ENCODE results near the gene RAB6A.
"Not testable (repeated sequence)": the region's sequence is repeated elsewhere in the genome, so short reads cannot be mapped to it uniquely, and the experiment has no call there.

Gene RAB6A

DNA sequence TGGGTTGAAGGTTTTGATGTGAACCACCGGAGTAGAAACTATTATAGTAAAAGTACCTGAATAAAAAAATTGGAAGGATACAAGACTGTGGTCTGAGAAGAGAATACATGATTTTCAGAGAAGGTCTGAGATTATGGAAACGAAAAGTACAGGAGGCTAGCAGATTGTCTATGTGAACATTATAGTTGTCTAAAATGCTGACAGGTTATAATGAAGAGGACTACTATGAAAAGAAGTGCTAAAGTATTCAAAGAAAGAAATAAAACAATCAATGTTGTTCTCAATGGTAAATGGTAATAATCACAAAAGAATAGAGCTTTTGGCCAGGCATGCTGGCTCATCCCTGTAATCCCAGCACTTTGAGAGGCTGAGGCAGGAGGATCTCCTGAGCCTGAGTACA is 34.0 kb downstream of the RAB6A start:
- no peak for DNase-seq (ENCODE audit: low spot score)

DNA sequence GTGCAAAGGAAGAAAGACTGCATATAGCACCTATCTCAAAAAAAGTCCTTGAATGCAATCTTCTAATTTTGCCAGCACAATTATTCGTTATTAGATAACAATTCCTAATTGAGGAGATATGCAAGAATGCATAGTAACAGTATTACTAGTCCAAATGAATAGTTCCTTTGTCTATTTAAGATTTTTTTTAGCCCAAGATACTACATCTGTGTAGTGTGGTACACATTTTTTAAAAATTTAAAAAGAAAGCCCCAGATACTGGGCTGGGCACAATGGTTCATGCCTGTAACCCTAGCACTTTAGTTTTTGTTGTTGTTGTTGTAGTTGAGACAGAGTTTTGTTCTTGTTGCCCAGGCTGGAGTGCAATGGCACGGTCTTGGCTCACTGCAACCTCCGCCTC is 43.7 kb downstream of the RAB6A start:
- DNase-seq (ENCODE audit: low spot score): no peak

- DNase-seq (ENCODE audit: low spot score): no peak
These were observed 44.5 kb downstream of the RAB6A start for GRCh38 chr11:73716153-73717056.

DNA sequence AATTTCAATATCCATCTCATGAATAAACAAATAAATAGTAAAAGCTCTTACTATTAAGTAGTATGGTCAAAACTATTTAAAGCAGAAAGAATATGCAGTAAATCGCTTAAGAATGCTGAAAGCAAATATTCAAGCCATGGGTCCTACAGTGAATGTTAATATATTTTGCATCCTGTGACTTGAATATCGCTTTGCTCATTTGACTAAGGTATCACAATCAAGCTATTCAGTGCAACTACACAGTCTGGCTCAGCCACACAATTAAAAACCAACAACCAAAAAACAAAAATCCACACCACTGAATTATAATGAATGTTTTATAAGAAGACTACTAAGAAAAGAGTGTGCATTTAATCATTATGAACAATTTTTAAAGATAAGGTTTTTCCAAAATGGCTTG is 45.3 kb downstream of the RAB6A start:
- no peak for DNase-seq (ENCODE audit: low spot score)

GRCh38 chr11:73710964-73711363 is 49.9 kb downstream of the RAB6A start:
- DNase-seq (ENCODE audit: low spot score): no peak

DNA sequence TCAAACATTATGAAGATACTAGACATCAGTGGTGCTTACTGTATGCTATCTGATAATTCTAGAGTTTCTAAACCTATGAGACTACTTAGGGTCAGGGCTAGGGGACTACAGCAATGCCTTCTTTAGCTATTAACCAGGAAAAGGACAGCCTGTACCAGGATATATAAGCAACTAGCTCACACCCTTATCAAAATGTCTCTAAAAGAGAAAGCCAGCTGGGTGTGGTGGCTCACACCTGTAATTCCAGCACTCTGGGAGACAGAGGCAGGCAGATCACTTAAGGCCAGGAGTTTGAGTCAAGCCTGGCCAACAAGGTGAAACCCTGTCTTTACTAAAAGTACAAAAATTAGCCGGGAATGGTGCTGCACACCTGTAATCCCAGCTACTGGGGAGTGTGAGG is 55.8 kb downstream of the RAB6A start:
- DNase-seq (ENCODE audit: low spot score): no peak

- DNase-seq (ENCODE audit: low spot score): no peak
These were observed 66.9 kb downstream of the RAB6A start for GRCh38 chr11:73693899-73694525.

DNA sequence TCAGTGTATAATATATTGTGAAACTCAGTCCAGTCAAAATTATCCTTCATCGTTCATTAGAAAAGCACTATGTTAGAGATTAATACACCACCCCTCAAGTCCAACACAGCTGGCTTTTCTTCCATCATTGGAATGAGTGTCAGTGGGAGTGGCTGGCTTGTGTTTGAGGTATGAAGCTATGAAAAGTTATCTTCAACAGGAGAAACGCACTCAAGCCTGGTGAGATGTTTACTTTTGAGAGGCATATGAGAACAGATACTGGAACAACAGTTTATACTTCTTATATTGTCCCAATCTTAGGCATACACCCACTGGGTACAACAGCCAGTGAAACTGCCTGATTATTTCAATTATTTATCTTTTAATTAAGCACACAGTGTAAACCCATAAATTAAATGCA is 80.2 kb downstream of the RAB6A start:
- no peak for DNase-seq (ENCODE audit: low spot score)

DNA sequence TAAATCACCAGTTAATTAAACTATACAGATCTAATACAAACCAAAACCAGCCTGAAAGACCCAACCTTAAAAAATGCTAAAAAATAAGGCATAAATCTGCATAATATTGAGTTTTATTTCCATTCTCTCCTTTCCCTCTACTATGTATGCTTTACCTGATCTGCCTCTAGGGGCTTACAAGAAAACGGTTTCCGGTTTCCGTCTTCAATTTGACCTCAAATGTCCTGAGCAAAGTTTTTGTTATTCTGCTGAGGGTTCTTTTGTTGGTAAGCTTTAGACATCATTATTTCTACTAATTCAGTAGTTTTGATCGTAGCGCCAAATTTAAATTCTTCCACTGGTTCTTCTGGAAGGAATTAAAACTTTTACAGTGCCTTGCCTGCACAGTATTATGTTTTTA is 84.3 kb downstream of the RAB6A start:
- DNase-seq (ENCODE audit: low spot score): not testable (repeated sequence)

- no peak for DNase-seq (ENCODE audit: low spot score)
These were observed 89.2 kb downstream of the RAB6A start for GRCh38 chr11:73671701-73672100.

- no peak for DNase-seq (ENCODE audit: low spot score)
These were observed 90.1 kb downstream of the RAB6A start for GRCh38 chr11:73670808-73671207.

- DNase-seq (ENCODE audit: low spot score): no peak
These were observed 93.0 kb downstream of the RAB6A start for GRCh38 chr11:73667891-73668290.

DNA sequence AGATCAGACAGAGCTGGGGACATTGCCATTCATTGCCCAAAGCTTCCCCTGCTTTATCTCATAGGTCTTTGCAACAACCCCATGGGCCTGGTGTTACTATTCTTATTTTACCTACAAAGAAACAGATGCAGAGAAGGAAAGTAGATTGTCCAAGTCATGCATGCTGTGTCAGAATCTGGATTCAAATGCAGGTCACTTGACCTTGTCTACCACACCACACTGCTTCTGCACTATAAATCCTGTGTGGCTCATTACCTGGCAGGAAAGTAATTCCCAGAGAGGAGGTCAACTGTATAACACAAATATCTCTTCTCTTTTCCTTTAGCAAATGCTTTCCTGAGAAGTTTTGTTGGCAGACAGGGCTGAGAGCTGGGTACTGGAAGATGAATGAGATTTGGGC is 96.0 kb downstream of the RAB6A start:
- DNase-seq (ENCODE audit: low spot score): no peak

DNA sequence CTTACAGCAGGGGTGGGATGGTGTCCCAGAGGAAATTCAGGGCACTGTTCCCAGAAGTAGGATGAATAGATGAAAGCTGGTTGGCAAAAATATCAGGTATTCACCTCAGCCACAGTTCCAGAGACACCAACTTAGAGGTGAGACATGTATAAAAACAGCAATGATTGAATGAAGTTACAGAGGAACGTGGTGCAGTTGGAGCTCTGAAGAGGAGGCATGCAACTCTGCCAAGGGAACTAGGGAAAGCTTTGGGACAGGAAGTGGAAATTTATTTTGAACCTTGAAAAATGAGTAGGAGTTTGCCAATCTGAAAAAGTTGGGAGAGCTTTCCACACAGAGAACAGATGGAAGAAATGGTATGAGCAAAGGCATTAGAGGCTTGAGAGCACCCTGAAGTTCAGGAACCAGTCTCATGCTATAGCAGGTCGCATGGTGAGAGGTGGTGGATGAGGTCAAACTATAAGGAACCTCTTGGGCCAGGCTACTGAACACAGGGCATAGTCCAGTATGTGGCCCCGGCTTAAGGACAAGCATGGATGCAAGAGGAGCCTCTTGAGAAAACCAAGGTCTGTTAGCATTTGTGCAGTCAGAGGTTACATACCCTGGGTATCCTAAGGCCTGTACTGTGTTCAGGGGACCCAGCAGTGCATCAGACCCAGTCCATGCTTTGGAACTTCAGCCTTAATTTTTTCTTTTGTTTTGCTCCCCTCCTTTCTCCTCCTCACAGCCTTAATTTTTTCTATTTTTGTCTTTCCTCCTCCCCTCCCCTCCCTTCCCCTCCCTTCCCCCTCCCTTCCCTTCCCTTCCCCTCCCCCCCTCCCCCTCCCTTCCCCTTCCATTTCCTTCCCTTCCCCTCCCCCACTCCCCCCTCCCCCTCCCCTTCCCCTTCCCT is 97.0 kb downstream of the RAB6A start:
- no peak for DNase-seq (ENCODE audit: low spot score)

GRCh38 chr11:73662445-73663157 is 98.3 kb downstream of the RAB6A start:
- DNase-seq (ENCODE audit: low spot score): no peak

GRCh38 chr11:73661035-73661628 is 99.7 kb downstream of the RAB6A start:
- DNase-seq (ENCODE audit: low spot score): peak; percentile 53

DNA sequence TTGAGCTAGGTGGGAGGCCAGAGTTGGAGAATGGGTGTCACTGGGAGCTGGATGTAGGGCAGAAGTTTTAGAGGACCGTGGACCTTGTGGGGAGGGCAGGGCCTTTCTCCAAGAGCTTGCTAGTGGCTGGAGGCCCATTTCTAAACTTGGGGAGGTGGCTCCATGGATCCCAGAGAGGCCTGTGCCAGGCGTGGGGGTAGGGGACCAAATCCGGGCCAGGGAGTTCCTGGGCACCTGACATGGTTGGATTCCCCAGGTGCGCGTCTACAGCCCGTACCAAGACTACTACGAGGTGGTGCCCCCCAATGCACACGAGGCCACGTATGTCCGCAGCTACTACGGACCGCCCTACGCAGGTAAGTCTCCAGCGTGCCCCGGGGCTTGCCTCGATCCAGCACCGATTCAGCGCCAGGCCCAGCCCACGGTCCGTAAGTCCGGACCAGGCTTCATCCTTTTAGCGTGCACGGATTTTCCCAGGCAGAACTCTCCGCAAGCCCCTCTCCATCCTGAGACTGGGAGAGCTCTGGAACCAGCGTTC is 100.3 kb downstream of the RAB6A start:
- no peak for DNase-seq (ENCODE audit: low spot score)

DNA sequence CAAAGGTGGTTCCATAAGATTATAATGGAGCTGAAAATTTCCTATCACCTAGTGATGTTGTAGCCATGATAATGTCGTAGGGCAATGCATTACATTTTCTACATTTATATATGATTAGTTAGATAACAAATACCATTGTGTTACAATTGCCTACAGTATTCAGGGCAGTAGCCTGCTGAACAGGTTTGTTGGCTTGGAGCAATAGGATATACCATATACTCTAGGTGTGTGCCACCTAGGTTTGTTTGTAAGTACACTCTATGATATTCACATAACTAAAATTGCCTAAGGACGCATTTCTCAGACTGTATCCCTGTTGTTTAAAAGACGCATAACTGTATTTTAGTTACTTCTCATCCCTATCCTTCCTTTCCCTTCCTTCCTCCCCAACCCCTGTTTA is 100.9 kb downstream of the RAB6A start:
- DNase-seq (ENCODE audit: low spot score): no peak

DNA sequence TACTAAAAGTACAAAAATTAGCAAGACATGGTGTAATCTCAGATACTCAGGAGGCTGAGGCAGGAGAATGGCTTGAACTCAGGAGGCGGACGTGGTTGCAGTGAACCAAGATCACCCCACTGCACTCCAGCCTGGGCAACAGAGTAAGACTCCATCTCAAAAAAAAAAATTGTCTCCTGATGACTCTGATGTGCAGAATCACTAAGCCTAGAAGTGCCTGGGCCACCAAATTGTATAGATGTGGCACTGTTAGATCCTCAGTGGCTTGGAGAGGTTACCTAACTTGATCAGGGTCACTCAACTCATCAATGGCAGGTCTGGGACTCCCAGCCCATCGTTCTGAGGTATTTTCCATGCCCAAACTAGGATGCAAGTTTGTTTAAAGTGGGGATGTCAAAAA is 103.9 kb downstream of the RAB6A start:
- no peak for DNase-seq (ENCODE audit: low spot score)

DNA sequence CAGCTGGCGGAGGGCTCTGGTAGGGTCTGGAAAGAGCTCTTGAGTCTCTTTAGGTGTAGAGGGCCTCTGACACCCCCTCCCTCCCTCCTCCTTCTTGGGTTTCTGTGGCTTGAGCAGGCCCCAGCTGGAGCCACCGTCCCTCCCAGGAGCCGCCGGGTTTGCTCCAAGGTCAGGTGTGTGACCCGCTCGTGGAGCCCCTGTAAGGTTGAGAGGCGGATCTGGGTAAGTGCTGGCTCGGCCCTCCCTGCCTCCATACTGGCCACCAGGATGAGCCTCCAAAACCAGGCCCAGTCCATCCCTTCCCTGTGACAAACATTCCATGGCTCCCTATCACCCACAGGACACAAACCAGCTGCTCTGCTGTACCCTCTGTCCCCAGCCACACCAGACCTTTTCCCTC is 105.2 kb downstream of the RAB6A start:
- no peak for DNase-seq (ENCODE audit: low spot score)

- DNase-seq (ENCODE audit: low spot score): no peak
These were observed 106.3 kb downstream of the RAB6A start for GRCh38 chr11:73654482-73655021.
